ENCODE data around the gene FNBP1L. TPM values are rescaled to one million over a fixed set of nuclear protein-coding genes. Genes with fewer than 3 reads are reported as not detected.

FNBP1L gene
- total RNA-seq, 2 experiments from 2014 or later = 0.13 TPM

DNA sequence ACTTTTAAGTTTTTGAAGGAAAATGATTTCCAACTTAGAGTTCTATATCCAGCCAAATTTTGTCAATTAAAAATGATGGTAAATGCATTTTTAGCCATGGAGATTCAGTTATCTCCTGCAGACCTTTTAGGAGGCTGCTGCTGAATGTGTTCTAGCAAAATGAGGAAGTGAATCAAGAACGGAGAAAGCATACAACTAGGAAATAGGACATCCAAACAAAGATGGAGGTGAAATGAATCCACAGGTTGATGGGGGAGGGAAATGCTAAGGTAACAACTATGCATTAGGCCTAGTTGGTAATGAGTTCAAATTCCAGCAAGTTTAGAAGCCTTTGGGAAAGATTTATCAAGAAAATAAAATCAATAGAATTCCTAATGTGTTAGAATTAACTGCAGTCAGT, 80.5 kb downstream of the FNBP1L start:
- DNase-seq (ENCODE audit: low spot score) = peak; percentile 20
- Histone ChIP-seq H3K27ac (ENCODE audit: low read depth, low read length, poor library complexity, severe bottlenecking) (no peak overlapping the region), H3K9me2 (ENCODE audit: insufficient read depth, low read length) (no peaks in the 10 kb centered on the region), H3K4me2 (ENCODE audit: low read length) (no peak overlapping the region), H4K20me1 (ENCODE audit: insufficient read depth, low read length) (no peaks in the 10 kb centered on the region), H3K4me1 (ENCODE audit: insufficient read depth, low read length, poor library complexity, severe bottlenecking) (no peaks in the 10 kb centered on the region), H3K79me2 (ENCODE audit: insufficient read depth, low read depth, low read length) (no peaks in the 10 kb centered on the region), H3K9me3 (ENCODE audit: low read length) (no peaks in the 10 kb centered on the region), H2AFZ (ENCODE audit: low read length) (peak overlapping the region; percentile 60), H3K4me3 (ENCODE audit: low read depth, low read length, poor library complexity, severe bottlenecking) (no peak overlapping the region), H3K36me3 (ENCODE audit: insufficient read depth, low read length) (no peaks in the 10 kb centered on the region)
- POLR2A ChIA-PET = no interaction called here
- TF ChIP-seq, protein P1, sequence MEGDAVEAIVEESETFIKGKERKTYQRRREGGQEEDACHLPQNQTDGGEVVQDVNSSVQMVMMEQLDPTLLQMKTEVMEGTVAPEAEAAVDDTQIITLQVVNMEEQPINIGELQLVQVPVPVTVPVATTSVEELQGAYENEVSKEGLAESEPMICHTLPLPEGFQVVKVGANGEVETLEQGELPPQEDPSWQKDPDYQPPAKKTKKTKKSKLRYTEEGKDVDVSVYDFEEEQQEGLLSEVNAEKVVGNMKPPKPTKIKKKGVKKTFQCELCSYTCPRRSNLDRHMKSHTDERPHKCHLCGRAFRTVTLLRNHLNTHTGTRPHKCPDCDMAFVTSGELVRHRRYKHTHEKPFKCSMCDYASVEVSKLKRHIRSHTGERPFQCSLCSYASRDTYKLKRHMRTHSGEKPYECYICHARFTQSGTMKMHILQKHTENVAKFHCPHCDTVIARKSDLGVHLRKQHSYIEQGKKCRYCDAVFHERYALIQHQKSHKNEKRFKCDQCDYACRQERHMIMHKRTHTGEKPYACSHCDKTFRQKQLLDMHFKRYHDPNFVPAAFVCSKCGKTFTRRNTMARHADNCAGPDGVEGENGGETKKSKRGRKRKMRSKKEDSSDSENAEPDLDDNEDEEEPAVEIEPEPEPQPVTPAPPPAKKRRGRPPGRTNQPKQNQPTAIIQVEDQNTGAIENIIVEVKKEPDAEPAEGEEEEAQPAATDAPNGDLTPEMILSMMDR (conservative IDR thresholded peaks at IDR 0.05; ENCODE audit: low read length) = no peak
- no peak for TF ChIP-seq EZH2phosphoT487 (IDR thresholded peaks at IDR 0.05; ENCODE audit: borderline replicate concordance, low read depth, low read length)
- intact Hi-C loops (cut with micrococcal nuclease; ENCODE audit: unreplicated experiment) = no loop called here
- BruUV-seq (replicated peaks) = no TSS peak
- CTCF ChIA-PET (ENCODE audit: unreplicated experiment) = no interaction called here

DNA sequence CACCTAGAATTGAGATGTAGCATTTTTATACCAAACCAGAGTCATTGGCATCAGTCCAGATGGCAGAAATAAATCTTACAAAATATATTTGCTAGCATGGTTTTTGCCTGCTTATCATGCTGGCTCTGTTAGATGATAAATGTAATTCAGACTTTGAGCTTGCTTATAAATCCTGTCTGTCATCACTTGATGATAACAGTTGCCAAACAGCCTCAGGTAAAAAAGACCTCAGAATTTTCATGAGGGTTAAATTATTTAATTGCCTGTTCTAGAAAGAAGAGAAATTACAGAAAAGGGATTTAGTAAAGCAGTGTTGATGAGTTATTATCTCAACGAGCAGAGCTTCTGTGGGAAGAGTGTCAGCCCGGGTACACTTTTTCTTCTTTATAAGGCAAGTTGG, 83.3 kb downstream of the FNBP1L start:
- H3K79me2 ChIP-seq (ENCODE audit: insufficient read depth, low read depth, low read length) = no peaks in the 10 kb centered on the region
- intact Hi-C loops (cut with micrococcal nuclease; ENCODE audit: unreplicated experiment) = no loop called here
- H3K9me2 ChIP-seq (ENCODE audit: insufficient read depth, low read length) = no peaks in the 10 kb centered on the region
- H4K20me1 ChIP-seq (ENCODE audit: insufficient read depth, low read length) = no peaks in the 10 kb centered on the region
- TF ChIP-seq, protein P1 (conservative IDR thresholded peaks at IDR 0.05; ENCODE audit: low read length) = no peak
- TF ChIP-seq EZH2phosphoT487 (IDR thresholded peaks at IDR 0.05; ENCODE audit: borderline replicate concordance, low read depth, low read length) = no peak
- no peaks in the 10 kb centered on the region for H3K9me3 ChIP-seq (ENCODE audit: low read length)
- CTCF ChIA-PET (ENCODE audit: unreplicated experiment) = no interaction called here
- POLR2A ChIA-PET = interaction anchor here (1.0 kb wide), 1 partner anchor 10 kb away, joined by 3 read pairs; no protein-coding TSS in a partner anchor
- no peak overlapping the region for H3K27ac ChIP-seq (ENCODE audit: low read depth, low read length, poor library complexity, severe bottlenecking)
- no peak overlapping the region for H2AFZ ChIP-seq (ENCODE audit: low read length)
- no peak overlapping the region for H3K4me2 ChIP-seq (ENCODE audit: low read length)
- BruUV-seq (replicated peaks) = no TSS peak
- H3K4me3 ChIP-seq (ENCODE audit: low read depth, low read length, poor library complexity, severe bottlenecking) = no peak overlapping the region
- H3K4me1 ChIP-seq (ENCODE audit: insufficient read depth, low read length, poor library complexity, severe bottlenecking) = no peaks in the 10 kb centered on the region
- H3K36me3 ChIP-seq (ENCODE audit: insufficient read depth, low read length) = no peaks in the 10 kb centered on the region
- DNase-seq (ENCODE audit: low spot score) = no peak

DNA sequence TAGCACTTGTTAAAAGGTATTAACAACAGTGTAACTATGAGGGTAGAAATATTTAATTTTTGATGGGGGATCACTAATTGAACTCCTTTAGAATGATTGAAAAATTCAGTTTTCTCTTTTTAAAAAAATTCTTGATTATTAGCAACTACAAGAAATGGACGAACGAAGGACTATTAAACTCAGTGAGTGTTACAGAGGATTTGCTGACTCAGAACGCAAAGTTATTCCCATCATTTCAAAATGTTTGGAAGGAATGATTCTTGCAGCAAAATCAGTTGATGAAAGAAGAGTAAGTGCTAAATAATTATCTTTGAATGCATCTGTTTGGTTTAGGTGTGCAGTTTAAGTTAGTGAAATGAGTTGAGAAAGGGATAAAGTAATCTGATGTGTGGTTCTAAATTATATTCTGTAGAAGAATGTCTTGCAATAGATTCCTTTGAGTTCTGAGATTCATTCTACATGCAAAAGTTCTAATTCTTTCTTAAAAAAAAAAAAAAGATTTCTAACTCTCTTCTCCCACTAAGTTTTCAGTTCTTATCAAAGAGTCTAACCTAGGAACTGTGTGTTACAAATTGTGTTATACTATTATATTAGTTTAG, 85.0 kb downstream of the FNBP1L start:
- Histone ChIP-seq H3K9me2 (ENCODE audit: insufficient read depth, low read length) (no peaks in the 10 kb centered on the region), H4K20me1 (ENCODE audit: insufficient read depth, low read length) (no peaks in the 10 kb centered on the region), H3K9me3 (ENCODE audit: low read length) (no peaks in the 10 kb centered on the region), H3K36me3 (ENCODE audit: insufficient read depth, low read length) (no peaks in the 10 kb centered on the region), H2AFZ (ENCODE audit: low read length) (no peak overlapping the region), H3K4me2 (ENCODE audit: low read length) (no peak overlapping the region), H3K4me3 (ENCODE audit: low read depth, low read length, poor library complexity, severe bottlenecking) (no peak overlapping the region), H3K27ac (ENCODE audit: low read depth, low read length, poor library complexity, severe bottlenecking) (no peak overlapping the region), H3K79me2 (ENCODE audit: insufficient read depth, low read depth, low read length) (no peaks in the 10 kb centered on the region), H3K4me1 (ENCODE audit: insufficient read depth, low read length, poor library complexity, severe bottlenecking) (no peaks in the 10 kb centered on the region)
- CTCF ChIA-PET (ENCODE audit: unreplicated experiment) = no interaction called here
- no TSS peak for BruUV-seq (replicated peaks)
- no peak for DNase-seq (ENCODE audit: low spot score)
- no peak for TF ChIP-seq EZH2phosphoT487 (IDR thresholded peaks at IDR 0.05; ENCODE audit: borderline replicate concordance, low read depth, low read length)
- TF ChIP-seq, protein P1 (conservative IDR thresholded peaks at IDR 0.05; ENCODE audit: low read length) = no peak
- intact Hi-C loops (cut with micrococcal nuclease; ENCODE audit: unreplicated experiment) = no loop called here
- POLR2A ChIA-PET = no interaction called here

Data from OCI-LY7 (cell line).